MCF 10A (cell line): ENCODE data around the gene SMC2. TPM values are rescaled to one million over a fixed set of nuclear protein-coding genes. Genes with fewer than 3 reads are reported as not detected.

Experiments used
- BruUV-seq: library from RNA; stranded (reverse); fragments of 400-500 nt; replicated peaks from 2 replicates; lab custom pipeline; 2021; lab: Mats Ljungman, UMichigan
- CTCF ChIA-PET: fragments of 300-600 bp; sonication (Branson Sonifier 250); formaldehyde crosslinking; extraction: SDS; loops from one replicate; lab custom pipeline; 2021; ENCODE audit warnings: antibody characterized with exemption, inconsistent platforms; lab: Yijun Ruan, JAX
- POLR2A ChIA-PET: fragments of 300-600, 350-650 bp; sonication (Branson Sonifier 250); formaldehyde crosslinking; extraction: SDS; loops from one replicate; lab custom pipeline; 2020; ENCODE audit warnings: antibody characterized with exemption, inconsistent platforms; lab: Yijun Ruan, JAX
- DNase-seq: peaks from one replicate; pipeline ENCODE4 v3.0.0-alpha.2; 2018; ENCODE audit not compliant: unreplicated experiment
- H3K27ac Mint-ChIP-seq: one replicate; pipeline ENCODE4 v1.8.0; 2022; ENCODE audit warnings: mild to moderate bottlenecking, low read depth, mixed read lengths; ENCODE audit not compliant: unreplicated experiment
- H3K27me3 Mint-ChIP-seq: one replicate; pipeline ENCODE4 v1.8.0; 2022; ENCODE audit warnings: mixed read lengths; ENCODE audit not compliant: insufficient read depth, unreplicated experiment
- H3K36me3 Mint-ChIP-seq: one replicate; pipeline ENCODE4 v1.8.0; 2022; ENCODE audit warnings: mild to moderate bottlenecking, moderate library complexity, mixed read lengths; ENCODE audit not compliant: insufficient read depth, unreplicated experiment
- H3K4me1 Mint-ChIP-seq: one replicate; pipeline ENCODE4 v1.8.0; 2022; ENCODE audit warnings: mixed read lengths; ENCODE audit not compliant: insufficient read depth, unreplicated experiment
- H3K4me3 Mint-ChIP-seq: one replicate; pipeline ENCODE4 v1.8.0; 2022; ENCODE audit warnings: mild to moderate bottlenecking, moderate library complexity, mixed read lengths; ENCODE audit not compliant: unreplicated experiment
- H3K9me3 Mint-ChIP-seq: one replicate; pipeline ENCODE4 v1.8.0; 2022; ENCODE audit warnings: mixed read lengths; ENCODE audit not compliant: unreplicated experiment
- intact Hi-C: fragments of 100-400 bp; cut with micrococcal nuclease; formaldehyde crosslinking; loops from 2 replicates; pipeline ENCODE4 v1.14.1; 2022
- total RNA-seq: library from RNA; stranded (reverse); gene quantifications from 2 replicates; pipeline ENCODE4 v1.2.3, GENCODE V29; 2022
- TF ChIP-seq, protein P1 (sequence below): fragments of 200-600 bp; IDR thresholded peaks from one replicate; pipeline ENCODE4 v1.8.0; 2022; ENCODE audit warnings: antibody characterized with exemption, mild to moderate bottlenecking; ENCODE audit not compliant: unreplicated experiment

Gene SMC2
- total RNA-seq, 1 experiment from 2014 or later, result 23.1 TPM

DNA sequence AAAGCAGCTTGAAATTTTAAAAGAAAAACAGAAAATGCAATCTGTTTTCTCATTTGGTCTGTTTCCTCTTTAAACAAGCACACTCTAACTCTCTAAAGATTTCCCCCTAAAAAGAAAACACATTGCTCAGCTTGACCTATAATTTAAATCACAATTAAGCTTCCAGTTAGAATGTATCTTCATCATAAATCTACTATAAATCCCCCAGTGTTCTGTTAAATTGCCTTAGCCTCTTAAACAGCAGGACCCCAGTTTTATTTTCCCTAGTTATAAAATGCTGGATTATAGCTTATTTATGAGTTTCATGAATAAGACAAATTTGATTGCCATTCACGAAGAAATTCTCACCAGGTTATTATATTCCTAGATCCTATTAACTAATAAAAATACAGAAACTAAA lies 8.6 kb upstream of the SMC2 start:
- H3K36me3 Mint-ChIP-seq, result no peaks in the 10 kb centered on the region
- peaks cover 8% of the 10 kb centered on the region for H3K9me3 Mint-ChIP-seq
- no TSS peak for BruUV-seq
- intact Hi-C loops, result no loop called here
- CTCF ChIA-PET, result no interaction called here
- H3K4me3 Mint-ChIP-seq, result no peak overlapping the region
- no peaks in the 10 kb centered on the region for H3K27me3 Mint-ChIP-seq
- TF ChIP-seq, protein P1, sequence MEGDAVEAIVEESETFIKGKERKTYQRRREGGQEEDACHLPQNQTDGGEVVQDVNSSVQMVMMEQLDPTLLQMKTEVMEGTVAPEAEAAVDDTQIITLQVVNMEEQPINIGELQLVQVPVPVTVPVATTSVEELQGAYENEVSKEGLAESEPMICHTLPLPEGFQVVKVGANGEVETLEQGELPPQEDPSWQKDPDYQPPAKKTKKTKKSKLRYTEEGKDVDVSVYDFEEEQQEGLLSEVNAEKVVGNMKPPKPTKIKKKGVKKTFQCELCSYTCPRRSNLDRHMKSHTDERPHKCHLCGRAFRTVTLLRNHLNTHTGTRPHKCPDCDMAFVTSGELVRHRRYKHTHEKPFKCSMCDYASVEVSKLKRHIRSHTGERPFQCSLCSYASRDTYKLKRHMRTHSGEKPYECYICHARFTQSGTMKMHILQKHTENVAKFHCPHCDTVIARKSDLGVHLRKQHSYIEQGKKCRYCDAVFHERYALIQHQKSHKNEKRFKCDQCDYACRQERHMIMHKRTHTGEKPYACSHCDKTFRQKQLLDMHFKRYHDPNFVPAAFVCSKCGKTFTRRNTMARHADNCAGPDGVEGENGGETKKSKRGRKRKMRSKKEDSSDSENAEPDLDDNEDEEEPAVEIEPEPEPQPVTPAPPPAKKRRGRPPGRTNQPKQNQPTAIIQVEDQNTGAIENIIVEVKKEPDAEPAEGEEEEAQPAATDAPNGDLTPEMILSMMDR, result no peak
- peaks cover 10% of the 10 kb centered on the region for H3K4me1 Mint-ChIP-seq
- DNase-seq, result no peak
- H3K27ac Mint-ChIP-seq, result no peak overlapping the region
- POLR2A ChIA-PET, result interaction anchor here (1.3 to 1.8 kb wide), 2 partner anchors 8 to 9 kb away, joined by 4 to 7 read pairs; partner anchors contain the start of gene SMC2

GRCh38 chr9:104087894-104088293 lies 6.2 kb upstream of the SMC2 start:
- no TSS peak for BruUV-seq
- H3K27ac Mint-ChIP-seq, result no peak overlapping the region
- ChIA-PET CTCF (no interaction called here), POLR2A (no interaction called here)
- intact Hi-C loops, result no loop called here
- DNase-seq, result no peak
- H3K4me3 Mint-ChIP-seq, result no peak overlapping the region
- H3K36me3 Mint-ChIP-seq, result no peaks in the 10 kb centered on the region
- no peaks in the 10 kb centered on the region for H3K27me3 Mint-ChIP-seq
- H3K9me3 Mint-ChIP-seq, result peaks cover 8% of the 10 kb centered on the region
- peaks cover 15% of the 10 kb centered on the region for H3K4me1 Mint-ChIP-seq
- TF ChIP-seq, protein P1, result no peak

GRCh38 chr9:104088416-104088815 lies 5.7 kb upstream of the SMC2 start:
- Mint-ChIP-seq H3K27me3 (no peaks in the 10 kb centered on the region), H3K27ac (no peak overlapping the region), H3K9me3 (peaks cover 8% of the 10 kb centered on the region), H3K4me3 (no peak overlapping the region), H3K36me3 (no peaks in the 10 kb centered on the region), H3K4me1 (peaks cover 17% of the 10 kb centered on the region)
- intact Hi-C loops, result no loop called here
- DNase-seq, result no peak
- no TSS peak for BruUV-seq
- CTCF ChIA-PET, result no interaction called here
- TF ChIP-seq, protein P1, result no peak
- POLR2A ChIA-PET, result no interaction called here

- H3K9me3 Mint-ChIP-seq, result peaks cover 8% of the 10 kb centered on the region
- H3K27me3 Mint-ChIP-seq, result no peaks in the 10 kb centered on the region
- no peak for DNase-seq
- peaks cover 29% of the 10 kb centered on the region for H3K4me1 Mint-ChIP-seq
- CTCF ChIA-PET, result interaction anchor here (0.6 to 1.4 kb wide), 2 partner anchors 11 to 306 kb away, joined by 3 to 5 read pairs; no protein-coding TSS in a partner anchor
- no peaks in the 10 kb centered on the region for H3K36me3 Mint-ChIP-seq
- no TSS peak for BruUV-seq
- no peak overlapping the region for H3K4me3 Mint-ChIP-seq
- TF ChIP-seq, protein P1, result no peak
- POLR2A ChIA-PET, result interaction anchor here (0.9 to 1.1 kb wide), 3 partner anchors 9 to 16 kb away, joined by 3 read pairs; no protein-coding TSS in a partner anchor
- intact Hi-C loops, result loop anchor here (5.0 to 10.0 kb wide), 3 partner anchors 66 to 693 kb away; no protein-coding TSS in a partner anchor
- no peak overlapping the region for H3K27ac Mint-ChIP-seq
Observed at GRCh38 chr9:104090578-104090977, 3.5 kb upstream of the SMC2 start.
